SH-SY5Y (cell line): ENCODE measurements around the gene GPC5.

Experiments used
- GATA2 ChIP-seq: IDR thresholded peaks from 2 replicates; pipeline ENCODE4 v1.6.1; 2011; ENCODE audit warnings: mild to moderate bottlenecking, low read depth, low read length
- GATA3 ChIP-seq: IDR thresholded peaks from 2 replicates; pipeline ENCODE4 v1.6.1; 2011; ENCODE audit warnings: low read depth, mild to moderate bottlenecking, low read length, moderate library complexity

DNA sequence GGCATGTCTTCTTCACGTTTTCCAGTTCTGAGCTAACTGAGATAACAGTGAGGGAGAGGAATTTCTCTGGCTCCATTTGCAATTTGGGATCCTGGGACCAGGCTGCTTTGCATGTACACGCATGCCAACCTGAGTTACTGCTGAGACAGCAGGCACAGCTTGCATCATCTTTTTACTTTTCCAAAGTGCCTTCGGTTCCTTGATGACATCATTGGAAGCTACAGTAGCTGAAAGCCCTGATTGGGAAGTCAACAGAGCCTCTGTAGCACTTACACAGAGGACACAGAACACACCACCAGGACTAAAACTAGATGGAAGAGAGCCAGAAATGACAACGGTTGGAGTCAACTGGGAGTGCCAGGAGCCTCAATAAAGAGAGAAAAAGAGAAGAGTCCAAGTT is 1429.1 kb downstream of the GPC5 start:
- TF ChIP-seq GATA3 = no peak
- no peak for TF ChIP-seq GATA2
